ENCODE measurements around the gene EGFL8.

The EGFL8 gene

GRCh38 chr6:32146287-32146686, 18.1 kb upstream of the EGFL8 start:
- FAIRE-seq: no peak
- TF ChIP-seq, protein P1, sequence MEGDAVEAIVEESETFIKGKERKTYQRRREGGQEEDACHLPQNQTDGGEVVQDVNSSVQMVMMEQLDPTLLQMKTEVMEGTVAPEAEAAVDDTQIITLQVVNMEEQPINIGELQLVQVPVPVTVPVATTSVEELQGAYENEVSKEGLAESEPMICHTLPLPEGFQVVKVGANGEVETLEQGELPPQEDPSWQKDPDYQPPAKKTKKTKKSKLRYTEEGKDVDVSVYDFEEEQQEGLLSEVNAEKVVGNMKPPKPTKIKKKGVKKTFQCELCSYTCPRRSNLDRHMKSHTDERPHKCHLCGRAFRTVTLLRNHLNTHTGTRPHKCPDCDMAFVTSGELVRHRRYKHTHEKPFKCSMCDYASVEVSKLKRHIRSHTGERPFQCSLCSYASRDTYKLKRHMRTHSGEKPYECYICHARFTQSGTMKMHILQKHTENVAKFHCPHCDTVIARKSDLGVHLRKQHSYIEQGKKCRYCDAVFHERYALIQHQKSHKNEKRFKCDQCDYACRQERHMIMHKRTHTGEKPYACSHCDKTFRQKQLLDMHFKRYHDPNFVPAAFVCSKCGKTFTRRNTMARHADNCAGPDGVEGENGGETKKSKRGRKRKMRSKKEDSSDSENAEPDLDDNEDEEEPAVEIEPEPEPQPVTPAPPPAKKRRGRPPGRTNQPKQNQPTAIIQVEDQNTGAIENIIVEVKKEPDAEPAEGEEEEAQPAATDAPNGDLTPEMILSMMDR (IDR thresholded peaks at IDR 0.05; ENCODE audit: insufficient read depth, missing control alignments): no peak
- no peak for DNase-seq (ENCODE audit: insufficient read length, low spot score)

DNA sequence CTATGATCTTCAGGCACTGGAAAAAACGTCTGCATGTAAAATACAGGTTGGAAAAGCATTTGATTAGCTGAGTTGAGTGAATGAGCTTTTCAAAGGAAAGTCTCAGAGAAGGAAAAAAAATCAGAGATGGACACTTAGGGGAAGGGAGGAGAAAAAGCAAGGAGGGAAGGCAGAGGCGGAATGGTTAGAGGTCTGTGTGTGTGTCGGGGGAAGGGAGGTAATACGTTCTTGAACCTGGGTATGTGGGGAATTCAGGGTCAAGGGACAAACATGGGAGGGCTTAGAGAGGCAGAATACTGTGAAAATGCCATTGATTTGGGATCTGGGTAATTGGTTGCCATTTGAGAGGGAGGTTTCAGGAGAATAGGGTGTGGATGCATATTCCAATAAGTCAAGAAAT, 17.7 kb upstream of the EGFL8 start:
- no peak for DNase-seq (ENCODE audit: insufficient read length, low spot score)
- TF ChIP-seq, protein P1 (IDR thresholded peaks at IDR 0.05; ENCODE audit: insufficient read depth, missing control alignments): no peak
- no peak for FAIRE-seq

DNA sequence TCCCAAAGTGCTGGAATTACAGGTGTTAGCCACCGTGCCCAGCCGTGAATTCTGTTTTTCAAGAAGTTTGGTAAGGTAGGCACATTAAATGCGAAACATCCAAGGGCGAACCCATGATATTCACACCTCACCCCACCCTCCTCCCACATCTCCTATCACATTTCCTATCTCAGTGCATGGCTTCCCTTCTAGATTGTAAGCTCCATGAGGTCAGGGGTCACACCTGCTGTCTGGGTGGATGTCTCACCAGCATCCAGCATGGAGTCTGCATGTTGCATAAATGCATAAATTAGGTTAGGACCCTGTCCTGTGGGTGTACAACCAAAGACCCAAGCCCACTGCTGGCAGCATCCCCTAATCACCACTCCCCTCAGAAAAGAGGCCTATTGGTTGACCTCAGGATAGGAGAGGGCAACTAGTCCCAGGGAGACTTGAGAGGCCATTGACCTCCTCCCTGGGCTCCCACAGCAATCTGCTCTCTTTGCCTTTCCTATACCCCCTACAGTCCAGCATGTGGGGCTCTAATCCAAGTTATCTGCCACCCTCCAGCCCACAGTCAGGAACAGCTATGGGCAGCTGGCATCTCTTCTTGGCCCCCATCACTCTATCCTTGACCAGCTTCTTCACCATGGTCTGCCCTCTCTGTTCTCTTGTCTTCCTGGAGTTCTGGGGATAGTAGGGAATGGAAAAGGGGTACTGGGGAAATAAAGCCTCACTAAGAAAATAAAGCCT, 16.8 kb upstream of the EGFL8 start:
- TF ChIP-seq, protein P1 (IDR thresholded peaks at IDR 0.05; ENCODE audit: insufficient read depth, missing control alignments): no peak
- no peak for FAIRE-seq
- no peak for DNase-seq (ENCODE audit: insufficient read length, low spot score)

DNA sequence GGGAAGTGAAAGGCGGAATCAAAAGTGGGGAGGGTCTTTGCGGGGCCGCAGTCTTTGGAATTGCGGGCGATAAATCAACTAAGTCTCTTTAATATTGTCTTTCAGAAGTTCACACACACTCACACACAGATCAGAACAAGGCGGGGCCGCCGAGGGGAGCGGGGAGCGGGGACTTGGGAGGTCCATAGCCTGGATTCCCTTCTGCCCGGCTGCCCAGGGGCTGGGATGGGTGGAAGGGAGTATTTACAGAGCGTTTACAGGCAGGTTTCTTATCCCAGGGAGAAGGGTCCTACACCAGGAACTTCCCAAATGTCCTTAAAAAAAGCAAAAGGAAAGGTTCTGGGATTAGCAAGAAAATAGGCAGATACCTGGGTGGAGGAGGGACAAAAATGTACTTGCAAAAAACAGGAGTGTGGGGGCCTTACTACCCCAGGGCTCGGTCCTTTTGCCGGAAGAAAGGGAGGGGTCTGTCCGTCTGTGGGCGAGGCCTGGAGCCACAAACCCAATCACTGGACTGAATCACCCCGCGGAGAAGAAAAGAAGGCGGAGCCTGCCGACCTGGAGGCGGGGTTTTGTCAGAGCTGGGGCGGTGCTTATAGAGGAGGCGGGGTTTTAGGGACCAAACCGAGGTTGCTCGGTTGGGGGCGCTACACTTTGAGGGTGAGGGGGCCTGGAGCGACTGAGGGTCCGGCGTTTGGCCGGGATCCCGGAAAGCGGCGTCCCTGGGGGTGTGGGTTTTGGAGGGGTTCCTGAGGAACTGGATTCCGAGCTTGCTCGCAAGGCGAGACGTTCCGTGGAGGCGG, 15.9 kb upstream of the EGFL8 start:
- no peak for FAIRE-seq
- no peak for DNase-seq (ENCODE audit: insufficient read length, low spot score)

DNA sequence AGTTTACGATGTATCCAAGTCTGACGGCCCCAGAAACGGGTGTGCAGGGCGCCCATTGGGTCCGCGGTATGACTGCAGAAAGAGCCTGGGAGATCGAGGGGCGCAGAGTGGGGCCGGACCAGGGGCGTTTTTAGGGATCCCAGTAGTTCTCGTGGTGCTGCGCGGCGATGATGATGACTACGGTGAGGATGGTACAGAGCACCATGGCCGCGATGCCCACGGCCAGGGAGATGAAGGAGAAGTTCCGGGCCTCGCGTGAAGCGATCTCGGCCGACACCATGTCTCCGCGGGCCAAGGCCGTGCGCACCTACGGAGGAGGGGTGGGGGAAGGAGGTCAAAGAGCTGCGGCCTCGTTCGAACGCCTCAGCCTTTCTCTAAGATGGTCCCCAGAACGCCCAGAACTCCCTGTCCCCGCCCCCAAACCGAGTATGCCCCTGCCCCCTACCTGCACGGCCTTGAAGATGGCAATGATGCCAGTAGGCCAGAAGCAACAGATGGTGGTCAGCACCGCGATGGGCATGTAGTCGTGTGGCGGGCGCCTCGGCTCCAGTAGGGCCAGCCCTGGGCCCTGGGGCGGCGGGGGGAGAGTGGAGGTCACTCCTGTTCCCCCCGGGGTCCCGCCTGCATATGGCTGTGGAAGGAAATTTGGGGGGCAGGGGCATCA, 15.2 kb upstream of the EGFL8 start:
- TF ChIP-seq, protein P1 (IDR thresholded peaks at IDR 0.05; ENCODE audit: insufficient read depth, missing control alignments): no peak
- no peak for DNase-seq (ENCODE audit: insufficient read length, low spot score)
- no peak for FAIRE-seq

More for the DNA sequence above, 15.9 kb upstream of the EGFL8 start:
- TF ChIP-seq, protein P1 (IDR thresholded peaks at IDR 0.05; ENCODE audit: insufficient read depth, missing control alignments): no peak

DNA sequence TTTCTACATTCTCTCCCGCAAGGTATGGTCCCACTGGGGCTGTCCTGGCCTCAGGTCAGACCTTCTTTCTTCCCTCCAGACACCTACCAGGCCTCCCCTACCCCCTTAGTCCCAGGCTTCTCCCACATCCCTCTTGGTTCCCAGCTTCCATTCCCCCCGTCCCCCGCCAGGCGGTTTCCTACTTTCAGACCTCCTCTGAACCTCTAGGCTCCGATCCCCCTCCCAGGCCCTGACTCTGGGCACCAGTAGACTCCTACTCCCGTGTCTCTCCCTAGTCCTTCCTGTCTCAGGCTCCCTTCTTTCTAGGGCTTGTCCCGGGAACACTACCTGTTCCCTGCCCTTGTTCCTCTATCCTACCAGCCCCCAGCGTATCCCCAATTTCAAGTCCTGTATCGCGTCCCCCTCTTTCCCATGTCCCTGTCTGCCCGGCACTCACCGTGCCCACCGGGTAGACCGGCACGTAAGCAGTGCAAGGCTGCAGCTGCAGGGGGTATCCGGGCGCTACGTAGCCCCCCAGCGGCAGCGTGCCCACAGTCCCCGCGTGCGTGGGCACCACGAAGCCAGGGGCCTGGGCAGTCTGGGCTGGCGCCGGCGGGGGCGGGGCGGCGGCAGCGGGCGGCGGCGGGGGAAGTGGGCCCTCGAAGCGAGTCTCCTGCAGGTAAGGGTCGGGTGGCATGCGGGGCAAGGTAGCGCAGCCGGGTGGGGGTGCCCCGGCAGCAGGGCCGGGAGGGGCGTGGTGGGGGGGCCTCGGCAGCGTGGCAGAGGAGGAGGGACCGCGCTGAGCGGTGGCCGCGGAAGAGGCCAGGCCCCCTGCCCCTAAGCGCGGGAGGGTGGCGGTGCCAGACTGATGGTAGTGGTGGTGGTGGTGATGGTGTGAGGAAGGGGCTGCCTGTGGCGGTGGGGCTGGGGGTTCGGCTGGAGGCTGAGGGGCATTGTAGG, 14.2 kb upstream of the EGFL8 start:
- FAIRE-seq (no peak), DNase-seq (ENCODE audit: insufficient read length, low spot score) (no peak)
- TF ChIP-seq, protein P1 (IDR thresholded peaks at IDR 0.05; ENCODE audit: insufficient read depth, missing control alignments): no peak

Measured in D721Med (cell line).